ENCODE measurements around the gene MRGPRG.

MRGPRG gene

GRCh38 chr11:3230636-3231549 lies 12.3 kb upstream of the MRGPRG start:
- H3K9me2 ChIP-seq (replicated peaks; ENCODE audit: control insufficient read depth, low read length) = no peaks in the 10 kb centered on the region
- H3K4me3 ChIP-seq (ENCODE audit: low read length) = no peak overlapping the region
- H3K4me1 ChIP-seq (ENCODE audit: control insufficient read depth, low read length) = no peaks in the 10 kb centered on the region
- H3K27ac ChIP-seq (ENCODE audit: low read depth, low read length) = no peak overlapping the region
- TF ChIP-seq EZH2phosphoT487 (IDR thresholded peaks at IDR 0.05; ENCODE audit: borderline replicate concordance, low read length) = no peak
- TF ChIP-seq, protein P1, sequence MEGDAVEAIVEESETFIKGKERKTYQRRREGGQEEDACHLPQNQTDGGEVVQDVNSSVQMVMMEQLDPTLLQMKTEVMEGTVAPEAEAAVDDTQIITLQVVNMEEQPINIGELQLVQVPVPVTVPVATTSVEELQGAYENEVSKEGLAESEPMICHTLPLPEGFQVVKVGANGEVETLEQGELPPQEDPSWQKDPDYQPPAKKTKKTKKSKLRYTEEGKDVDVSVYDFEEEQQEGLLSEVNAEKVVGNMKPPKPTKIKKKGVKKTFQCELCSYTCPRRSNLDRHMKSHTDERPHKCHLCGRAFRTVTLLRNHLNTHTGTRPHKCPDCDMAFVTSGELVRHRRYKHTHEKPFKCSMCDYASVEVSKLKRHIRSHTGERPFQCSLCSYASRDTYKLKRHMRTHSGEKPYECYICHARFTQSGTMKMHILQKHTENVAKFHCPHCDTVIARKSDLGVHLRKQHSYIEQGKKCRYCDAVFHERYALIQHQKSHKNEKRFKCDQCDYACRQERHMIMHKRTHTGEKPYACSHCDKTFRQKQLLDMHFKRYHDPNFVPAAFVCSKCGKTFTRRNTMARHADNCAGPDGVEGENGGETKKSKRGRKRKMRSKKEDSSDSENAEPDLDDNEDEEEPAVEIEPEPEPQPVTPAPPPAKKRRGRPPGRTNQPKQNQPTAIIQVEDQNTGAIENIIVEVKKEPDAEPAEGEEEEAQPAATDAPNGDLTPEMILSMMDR (IDR thresholded peaks at IDR 0.05; ENCODE audit: low read depth, low read length, poor library complexity, severe bottlenecking) = no peak
- no peaks in the 10 kb centered on the region for H3K27me3 ChIP-seq (ENCODE audit: control insufficient read depth, low read length)
- H3F3A ChIP-seq (ENCODE audit: control insufficient read depth, insufficient read depth) = no peaks in the 10 kb centered on the region
- H3K4me2 ChIP-seq (ENCODE audit: low read length) = no peak overlapping the region
- no peaks in the 10 kb centered on the region for H3K36me3 ChIP-seq (ENCODE audit: control insufficient read depth, low read length)
- no peaks in the 10 kb centered on the region for H3K9me3 ChIP-seq (ENCODE audit: control insufficient read depth, insufficient read depth, low read length)
- no peaks in the 10 kb centered on the region for H4K20me1 ChIP-seq (ENCODE audit: control insufficient read depth, insufficient read depth, low read depth, low read length)
- H3K79me2 ChIP-seq (ENCODE audit: control insufficient read depth, low read length) = no peaks in the 10 kb centered on the region

- Histone ChIP-seq H3K36me3 (ENCODE audit: control insufficient read depth, low read length) (no peaks in the 10 kb centered on the region), H3K9me2 (replicated peaks; ENCODE audit: control insufficient read depth, low read length) (no peaks in the 10 kb centered on the region), H3K9me3 (ENCODE audit: control insufficient read depth, insufficient read depth, low read length) (no peaks in the 10 kb centered on the region), H4K20me1 (ENCODE audit: control insufficient read depth, insufficient read depth, low read depth, low read length) (no peaks in the 10 kb centered on the region), H3K79me2 (ENCODE audit: control insufficient read depth, low read length) (no peaks in the 10 kb centered on the region), H3K4me2 (ENCODE audit: low read length) (no peak overlapping the region), H3K4me1 (ENCODE audit: control insufficient read depth, low read length) (no peaks in the 10 kb centered on the region), H3K27me3 (ENCODE audit: control insufficient read depth, low read length) (no peaks in the 10 kb centered on the region), H3K27ac (ENCODE audit: low read depth, low read length) (no peak overlapping the region), H3F3A (ENCODE audit: control insufficient read depth, insufficient read depth) (no peaks in the 10 kb centered on the region), H3K4me3 (ENCODE audit: low read length) (no peak overlapping the region)
- no peak for TF ChIP-seq EZH2phosphoT487 (IDR thresholded peaks at IDR 0.05; ENCODE audit: borderline replicate concordance, low read length)
- TF ChIP-seq, protein P1 (IDR thresholded peaks at IDR 0.05; ENCODE audit: low read depth, low read length, poor library complexity, severe bottlenecking) = no peak
These were observed 11.3 kb upstream of the MRGPRG start for GRCh38 chr11:3229673-3230630.

- Histone ChIP-seq H3K27me3 (ENCODE audit: control insufficient read depth, low read length) (no peaks in the 10 kb centered on the region), H3K9me3 (ENCODE audit: control insufficient read depth, insufficient read depth, low read length) (no peaks in the 10 kb centered on the region), H3K4me2 (ENCODE audit: low read length) (no peak overlapping the region), H3F3A (ENCODE audit: control insufficient read depth, insufficient read depth) (no peaks in the 10 kb centered on the region), H3K79me2 (ENCODE audit: control insufficient read depth, low read length) (no peaks in the 10 kb centered on the region), H4K20me1 (ENCODE audit: control insufficient read depth, insufficient read depth, low read depth, low read length) (no peaks in the 10 kb centered on the region), H3K4me3 (ENCODE audit: low read length) (no peak overlapping the region), H3K27ac (ENCODE audit: low read depth, low read length) (no peak overlapping the region), H3K36me3 (ENCODE audit: control insufficient read depth, low read length) (no peaks in the 10 kb centered on the region), H3K9me2 (replicated peaks; ENCODE audit: control insufficient read depth, low read length) (no peaks in the 10 kb centered on the region), H3K4me1 (ENCODE audit: control insufficient read depth, low read length) (no peaks in the 10 kb centered on the region)
- TF ChIP-seq EZH2phosphoT487 (IDR thresholded peaks at IDR 0.05; ENCODE audit: borderline replicate concordance, low read length) = no peak
- TF ChIP-seq, protein P1 (IDR thresholded peaks at IDR 0.05; ENCODE audit: low read depth, low read length, poor library complexity, severe bottlenecking) = no peak
These were observed 9.8 kb upstream of the MRGPRG start for GRCh38 chr11:3228445-3228829.
